Measurements from ENCODE around the gene CORT.

- TF ChIP-seq CTCF (IDR thresholded peaks at IDR 0.05) (no peak), POLR2A (IDR thresholded peaks at IDR 0.05) (no peak)
These were observed 9.0 kb upstream of the CORT start for GRCh38 chr1:10440794-10441193.
